ENCODE results near the gene METTL4.

- TF ChIP-seq SUZ12 (IDR thresholded peaks at IDR 0.05; ENCODE audit: extremely low read depth, insufficient read depth, insufficient read length) = no peak
- no peak for TF ChIP-seq YY1 (IDR thresholded peaks at IDR 0.05; ENCODE audit: insufficient read depth, insufficient read length)
Observed at GRCh38 chr18:2515171-2515787, 56.0 kb downstream of the METTL4 start.

Data from NT2/D1 (cell line).